Lower lobe of right lung (tissue), 2 donors: ENCODE data around the gene SLC30A1. TPM values are rescaled to one million over a fixed set of nuclear protein-coding genes. Genes with fewer than 3 reads are reported as not detected.

Experiments
- ATAC-seq, 2 donors: fragments of 200-7000 bp; cut with Tn5 transposase; one replicate each; pipeline ENCODE4 v1.9.1; 2020 to 2022; ENCODE audit warnings: mild to moderate bottlenecking in 2 of 2, moderate library complexity in 2 of 2
- DNase-seq: peaks from one replicate; pipeline ENCODE4 v3.0.0-alpha.2; 2020
- H3K27ac ChIP-seq: fragments of 200-600 bp; one replicate; pipeline ENCODE4 v1.8.0; 2022
- H3K27me3 ChIP-seq: fragments of 200-600 bp; one replicate; pipeline ENCODE4 v1.8.0; 2022; ENCODE audit warnings: low read depth
- H3K36me3 ChIP-seq: fragments of 200-600 bp; one replicate; pipeline ENCODE4 v1.8.0; 2022; ENCODE audit warnings: mild to moderate bottlenecking
- H3K4me1 ChIP-seq: fragments of 200-600 bp; one replicate; pipeline ENCODE4 v1.8.0; 2022
- H3K4me3 ChIP-seq: fragments of 200-600 bp; one replicate; pipeline ENCODE4 v1.8.0; 2022; ENCODE audit warnings: mild to moderate bottlenecking
- H3K9me3 ChIP-seq: fragments of 200-600 bp; one replicate; pipeline ENCODE4 v1.8.0; 2022
- intact Hi-C: fragments of 100-400 bp; cut with DNase I; formaldehyde crosslinking; loops from one replicate; pipeline ENCODE4 v1.11.0; 2022
- total RNA-seq: library from RNA; stranded (reverse); fragmentation: NEBNext Ultra II Directional; extraction: Animal tissue kit (Norgen Biotek cat#: 25700); gene quantifications from one replicate; pipeline ENCODE4 v1.2.1, GENCODE V29; 2021
- TF ChIP-seq, protein P1 (sequence below): fragments of 200-600 bp; IDR thresholded peaks from one replicate; pipeline ENCODE4 v1.8.0; 2022; ENCODE audit warnings: antibody characterized with exemption, mild to moderate bottlenecking
- donor health status: DM: no; HTN: yes; CAD: no; lungs with severe emphysema.

The SLC30A1 gene
- total RNA-seq, 1 donor from 2014 or later = 14.8 TPM

DNA sequence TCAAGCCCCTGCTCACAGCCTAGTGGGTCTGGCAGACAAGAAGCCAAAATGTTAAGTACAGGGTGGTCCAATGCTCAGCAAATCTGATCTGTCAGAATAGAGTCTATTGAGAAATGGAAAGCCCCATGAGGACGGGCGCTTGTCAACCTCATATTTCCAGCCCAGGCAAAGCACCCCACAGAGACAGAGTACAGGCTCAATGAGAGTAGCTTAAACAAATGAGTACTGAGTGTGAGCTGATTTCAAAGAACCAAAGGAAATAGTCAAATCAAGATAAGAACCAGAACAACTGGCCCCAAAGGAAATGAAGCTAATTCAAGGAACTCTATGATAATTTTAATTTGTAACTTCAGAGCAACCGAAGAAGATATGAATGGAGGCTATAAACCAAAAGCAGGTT, 44.6 kb upstream of the SLC30A1 start:
- DNase-seq = no peak
- no peaks in the 10 kb centered on the region for H3K9me3 ChIP-seq
- H3K4me1 ChIP-seq = no peaks in the 10 kb centered on the region
- no peak for ATAC-seq
- H3K27me3 ChIP-seq = no peaks in the 10 kb centered on the region
- intact Hi-C loops = no loop called here
- TF ChIP-seq, protein P1, sequence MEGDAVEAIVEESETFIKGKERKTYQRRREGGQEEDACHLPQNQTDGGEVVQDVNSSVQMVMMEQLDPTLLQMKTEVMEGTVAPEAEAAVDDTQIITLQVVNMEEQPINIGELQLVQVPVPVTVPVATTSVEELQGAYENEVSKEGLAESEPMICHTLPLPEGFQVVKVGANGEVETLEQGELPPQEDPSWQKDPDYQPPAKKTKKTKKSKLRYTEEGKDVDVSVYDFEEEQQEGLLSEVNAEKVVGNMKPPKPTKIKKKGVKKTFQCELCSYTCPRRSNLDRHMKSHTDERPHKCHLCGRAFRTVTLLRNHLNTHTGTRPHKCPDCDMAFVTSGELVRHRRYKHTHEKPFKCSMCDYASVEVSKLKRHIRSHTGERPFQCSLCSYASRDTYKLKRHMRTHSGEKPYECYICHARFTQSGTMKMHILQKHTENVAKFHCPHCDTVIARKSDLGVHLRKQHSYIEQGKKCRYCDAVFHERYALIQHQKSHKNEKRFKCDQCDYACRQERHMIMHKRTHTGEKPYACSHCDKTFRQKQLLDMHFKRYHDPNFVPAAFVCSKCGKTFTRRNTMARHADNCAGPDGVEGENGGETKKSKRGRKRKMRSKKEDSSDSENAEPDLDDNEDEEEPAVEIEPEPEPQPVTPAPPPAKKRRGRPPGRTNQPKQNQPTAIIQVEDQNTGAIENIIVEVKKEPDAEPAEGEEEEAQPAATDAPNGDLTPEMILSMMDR = no peak
- H3K4me3 ChIP-seq = no peak overlapping the region
- no peaks in the 10 kb centered on the region for H3K36me3 ChIP-seq
- no peak overlapping the region for H3K27ac ChIP-seq

DNA sequence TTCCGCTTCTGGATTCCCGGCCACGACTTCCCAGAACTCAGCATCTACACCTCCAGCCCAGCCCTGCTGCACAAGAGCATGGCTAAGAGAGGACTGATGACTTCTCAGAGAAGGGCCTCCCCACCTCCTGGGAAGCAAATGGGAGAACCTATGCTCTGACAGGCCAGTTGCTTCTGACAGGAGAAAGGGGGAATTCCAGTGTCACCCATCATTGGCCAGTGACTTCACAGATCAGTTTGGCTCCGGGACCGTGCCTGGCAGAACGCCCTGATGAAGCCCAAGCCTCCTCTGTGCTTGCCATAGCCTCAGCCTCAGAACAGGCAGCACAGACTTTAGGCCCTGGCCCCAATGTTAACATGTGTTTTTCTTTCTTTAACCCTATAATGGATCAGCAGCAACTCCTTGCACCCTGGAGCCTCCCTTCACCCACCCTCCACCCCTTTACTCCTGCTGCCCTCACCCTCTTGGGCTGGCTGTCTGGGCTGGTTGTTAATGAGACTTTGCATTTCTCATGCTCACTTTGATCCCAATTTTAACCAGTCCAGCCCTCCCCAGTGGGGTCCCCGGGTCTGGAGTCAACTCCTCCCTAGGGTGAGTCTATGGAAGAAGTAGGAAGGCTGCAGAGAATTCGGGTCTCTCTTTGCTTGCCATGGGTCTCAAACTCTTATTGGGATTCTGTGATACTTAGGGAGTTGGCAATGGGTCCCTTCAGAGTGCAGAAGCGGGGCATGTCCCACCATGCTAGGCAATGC, 42.7 kb upstream of the SLC30A1 start:
- ATAC-seq (no peak), DNase-seq (no peak)
- H3K27me3 ChIP-seq = no peaks in the 10 kb centered on the region
- TF ChIP-seq, protein P1 = no peak
- no peak overlapping the region for H3K4me3 ChIP-seq
- intact Hi-C loops = no loop called here
- no peaks in the 10 kb centered on the region for H3K36me3 ChIP-seq
- H3K4me1 ChIP-seq = no peaks in the 10 kb centered on the region
- no peak overlapping the region for H3K27ac ChIP-seq
- H3K9me3 ChIP-seq = no peaks in the 10 kb centered on the region

DNA sequence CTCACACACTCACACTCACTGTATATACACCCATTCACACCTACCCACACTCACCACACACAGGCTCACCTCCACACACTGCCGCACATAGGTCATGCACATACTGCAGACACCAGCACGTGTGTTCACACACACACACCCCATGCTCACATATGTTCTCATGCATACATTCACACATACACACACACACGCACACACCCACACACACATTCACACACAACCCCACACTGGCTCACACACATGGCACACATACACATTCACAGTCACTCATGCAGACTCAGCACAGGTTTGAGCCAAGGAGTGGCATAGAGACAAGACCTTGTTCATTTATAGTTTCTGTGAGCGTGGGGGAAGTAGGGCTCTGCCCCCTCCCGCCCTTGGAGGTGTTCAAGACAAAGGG, 41.1 kb upstream of the SLC30A1 start:
- no peak for DNase-seq
- intact Hi-C loops = no loop called here
- Histone ChIP-seq H3K27me3 (no peaks in the 10 kb centered on the region), H3K4me1 (no peaks in the 10 kb centered on the region), H3K9me3 (no peaks in the 10 kb centered on the region), H3K4me3 (no peak overlapping the region), H3K36me3 (no peaks in the 10 kb centered on the region), H3K27ac (no peak overlapping the region)
- TF ChIP-seq, protein P1 = no peak
- no peak for ATAC-seq

DNA sequence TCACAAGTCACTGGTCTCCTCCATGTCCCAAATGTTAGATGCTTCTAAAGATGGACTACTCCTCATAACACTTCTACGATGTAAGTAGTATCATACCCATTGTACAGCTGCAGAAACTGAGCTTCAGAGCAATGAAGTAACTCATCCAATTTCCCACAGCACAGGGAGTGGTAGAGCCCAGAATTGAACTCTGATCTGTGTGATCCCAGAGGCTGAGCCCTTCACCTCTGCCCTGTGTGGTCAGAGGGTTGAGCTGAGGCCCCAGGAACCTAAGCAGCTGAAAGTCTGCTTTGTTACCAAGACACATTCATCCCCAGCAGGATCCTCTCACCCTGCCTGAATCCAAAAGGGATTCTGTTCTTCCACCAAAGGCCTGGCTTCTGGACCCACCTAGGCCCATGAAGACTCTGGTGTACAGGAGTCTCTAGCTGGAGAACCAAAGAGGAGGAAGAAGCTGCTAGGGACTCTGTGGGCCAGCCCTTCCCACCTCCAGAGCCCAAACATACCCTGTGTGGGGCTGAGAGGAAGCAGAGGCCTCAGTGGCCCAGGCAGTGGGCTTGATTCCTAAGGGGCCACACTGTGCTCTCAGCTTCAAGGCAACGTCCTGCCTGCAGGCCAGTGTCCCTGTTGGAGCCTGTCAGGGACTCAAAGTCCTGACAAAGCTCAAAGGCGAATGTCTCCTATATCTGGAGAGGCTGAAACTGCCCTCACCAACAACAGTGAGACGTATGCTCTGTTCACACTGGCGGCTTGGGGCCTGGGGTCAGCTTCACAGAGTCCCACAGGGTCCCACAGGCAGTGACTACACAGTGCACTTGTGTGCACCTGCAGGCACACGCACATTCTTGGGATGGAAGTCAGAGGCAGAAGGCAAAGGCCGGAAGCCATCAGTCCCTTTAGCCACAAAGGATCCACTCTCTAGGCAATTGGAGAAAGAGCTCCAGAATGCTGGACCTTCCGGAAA, 40.4 kb upstream of the SLC30A1 start:
- DNase-seq (no peak), ATAC-seq (no peak)
- Histone ChIP-seq H3K36me3 (no peaks in the 10 kb centered on the region), H3K27me3 (no peaks in the 10 kb centered on the region), H3K4me3 (no peak overlapping the region), H3K27ac (no peak overlapping the region), H3K9me3 (no peaks in the 10 kb centered on the region), H3K4me1 (no peaks in the 10 kb centered on the region)
- intact Hi-C loops = no loop called here
- TF ChIP-seq, protein P1 = no peak

DNA sequence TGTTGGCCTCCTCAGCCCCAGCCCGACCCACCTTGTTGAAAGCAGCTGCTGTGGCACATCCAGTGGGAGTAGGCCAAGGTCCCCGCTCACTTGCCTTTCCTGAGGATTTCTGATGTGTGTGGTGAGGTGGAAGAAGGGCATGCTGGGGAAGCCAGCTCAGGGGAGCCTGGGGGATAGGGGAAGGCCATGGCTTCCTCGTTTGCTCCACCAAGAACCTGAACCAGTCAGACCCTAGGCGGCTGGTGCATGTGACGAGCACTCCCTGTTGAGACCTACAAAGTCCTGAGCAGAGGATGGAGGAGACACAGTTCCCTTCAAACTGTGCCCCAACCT, 38.0 kb upstream of the SLC30A1 start:
- no peak overlapping the region for H3K4me3 ChIP-seq
- intact Hi-C loops = no loop called here
- no peaks in the 10 kb centered on the region for H3K36me3 ChIP-seq
- no peak overlapping the region for H3K27ac ChIP-seq
- H3K9me3 ChIP-seq = no peaks in the 10 kb centered on the region
- ATAC-seq (no peak), DNase-seq (no peak)
- H3K27me3 ChIP-seq = no peaks in the 10 kb centered on the region
- TF ChIP-seq, protein P1 = no peak
- H3K4me1 ChIP-seq = peaks cover 8% of the 10 kb centered on the region
